Stomach (tissue), 4 donors: Measurements from ENCODE around the gene CACNA1H.
"Not testable (repeated sequence)": the region's sequence is repeated elsewhere in the genome, so short reads cannot be mapped to it uniquely, and the experiment has no call there.

Experiments
- CTCF ChIP-seq, 7 experiments: fragments of 450-650 bp in 4 of 7; fragments of 200-600 bp in 3 of 7; sonication (generic) in 3 of 7; IDR thresholded peaks; one replicate each; pipeline ENCODE4 v1.5.1; 2016 to 2019; ENCODE audit warnings: antibody characterized with exemption in 7 of 7, control low read depth in 2 of 7, mild to moderate bottlenecking in 1 of 7
- EP300 ChIP-seq: sonication (generic); formaldehyde crosslinking; IDR thresholded peaks from one replicate; pipeline ENCODE4 v1.6.1; 2017; ENCODE audit warnings: antibody characterized with exemption
- POLR2A ChIP-seq, 4 donors: fragments of 450-650 bp; IDR thresholded peaks; one replicate each; pipeline ENCODE4 v1.6.1; 2016; ENCODE audit warnings: antibody characterized with exemption in 4 of 4, control low read depth in 2 of 4, mild to moderate bottlenecking in 1 of 4, moderate library complexity in 1 of 4
- POLR2AphosphoS5 ChIP-seq, 3 donors: sonication (generic); formaldehyde crosslinking; IDR thresholded peaks; one replicate each; pipeline ENCODE4 v1.6.1; 2016; ENCODE audit warnings: antibody characterized with exemption in 3 of 3

GRCh38 chr16:1225728-1226311 is 72.9 kb downstream of the CACNA1H start:
- not testable (repeated sequence) for TF ChIP-seq CTCF (IDR thresholded peaks at IDR 0.05); EP300; POLR2AphosphoS5 (IDR thresholded peaks at IDR 0.05); POLR2A (IDR thresholded peaks at IDR 0.05)
